ENCODE measurements around the gene PFN1. TPM values are rescaled to one million over a fixed set of nuclear protein-coding genes. Genes with fewer than 3 reads are reported as not detected.

Gene PFN1
- total RNA-seq (100 to 1,000 TPM in 4 of 6 donors, 10 to 100 TPM in 2; 63.6 to 195 (median 125) TPM), polyA plus RNA-seq (100 to 1,000 TPM; 148 to 162 TPM)

DNA sequence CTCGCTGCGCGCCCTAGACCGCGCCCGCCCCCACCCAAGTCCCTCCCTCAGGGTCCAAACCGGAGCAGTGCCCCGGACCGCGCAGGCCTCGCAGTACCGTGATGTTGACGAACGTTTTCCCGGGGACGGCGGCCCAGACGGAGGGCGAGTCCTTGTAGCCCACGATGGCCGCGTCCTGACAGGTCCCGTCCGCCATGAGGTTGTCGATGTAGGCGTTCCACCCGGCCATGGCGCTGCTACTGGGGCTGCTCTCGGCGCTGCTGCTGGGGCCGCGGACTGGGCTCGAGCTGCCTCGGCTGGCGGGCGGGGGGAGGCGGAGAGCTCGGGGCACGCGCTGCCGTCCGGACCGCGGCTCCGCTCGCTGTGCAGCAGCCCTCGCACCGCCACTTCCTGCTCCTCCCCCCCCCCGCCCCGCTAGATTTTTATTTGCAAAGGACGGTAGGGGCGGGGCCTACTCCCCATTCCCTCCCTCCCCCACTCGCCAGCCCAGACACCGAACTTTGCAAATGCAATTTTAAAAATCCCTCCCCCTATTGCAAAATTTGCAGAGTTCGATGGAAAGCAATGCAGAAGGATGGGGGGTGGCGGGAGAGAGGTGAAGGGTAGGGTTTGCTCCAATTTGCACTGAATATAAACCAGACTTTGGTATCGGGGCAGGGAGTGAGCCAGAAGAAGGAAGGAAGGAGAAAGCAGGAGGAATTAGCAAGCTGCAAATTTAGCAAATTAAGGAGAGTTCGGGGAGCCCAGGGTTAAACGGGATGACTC, at the start of gene PFN1:
Gene PFN1, minus strand, starts transcription at position 365 of the 765 bp plus-strand sequence. Its CDS starts 136 bp downstream, at position 229.
- FAIRE-seq (no peak), DNase-seq (peak; percentile 85 to 93 (median 90)), ATAC-seq (peak; percentile 68 to 84 (median 80))
- Histone ChIP-seq H3K36me3 (peaks cover 0 to 14% (median 0%) of the 10 kb centered on the region in 3 donors), H3K9me3 (no peaks in the 10 kb centered on the region), H3K27me3 (no peaks in the 10 kb centered on the region), H3K4me3 (peak within 1 kb of the TSS; percentile 94 to 100 (median 97)), H3K27ac (peak within 1 kb of the TSS; percentile 88 to 99 (median 98)), H3K4me1 (peaks cover 0 to 24% (median 6%) of the 10 kb centered on the region in 3 donors)
- intact Hi-C loops (cut with DNase I): no loop called here
- TF ChIP-seq, protein P1, sequence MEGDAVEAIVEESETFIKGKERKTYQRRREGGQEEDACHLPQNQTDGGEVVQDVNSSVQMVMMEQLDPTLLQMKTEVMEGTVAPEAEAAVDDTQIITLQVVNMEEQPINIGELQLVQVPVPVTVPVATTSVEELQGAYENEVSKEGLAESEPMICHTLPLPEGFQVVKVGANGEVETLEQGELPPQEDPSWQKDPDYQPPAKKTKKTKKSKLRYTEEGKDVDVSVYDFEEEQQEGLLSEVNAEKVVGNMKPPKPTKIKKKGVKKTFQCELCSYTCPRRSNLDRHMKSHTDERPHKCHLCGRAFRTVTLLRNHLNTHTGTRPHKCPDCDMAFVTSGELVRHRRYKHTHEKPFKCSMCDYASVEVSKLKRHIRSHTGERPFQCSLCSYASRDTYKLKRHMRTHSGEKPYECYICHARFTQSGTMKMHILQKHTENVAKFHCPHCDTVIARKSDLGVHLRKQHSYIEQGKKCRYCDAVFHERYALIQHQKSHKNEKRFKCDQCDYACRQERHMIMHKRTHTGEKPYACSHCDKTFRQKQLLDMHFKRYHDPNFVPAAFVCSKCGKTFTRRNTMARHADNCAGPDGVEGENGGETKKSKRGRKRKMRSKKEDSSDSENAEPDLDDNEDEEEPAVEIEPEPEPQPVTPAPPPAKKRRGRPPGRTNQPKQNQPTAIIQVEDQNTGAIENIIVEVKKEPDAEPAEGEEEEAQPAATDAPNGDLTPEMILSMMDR (IDR thresholded peaks at IDR 0.05): no peak
- WGBS, 2 donors: 0 to 1% methylated on average over 43 to 59 of the region's 59 CpGs

GRCh38 chr17:4997302-4998026, 49.1 kb upstream of the PFN1 start, which contains the start of the genes INCA1 and KIF1C:
TSS of gene INCA1 (minus strand) at chr17:4997522. CDS start at chr17:4994437, 3,085 bp downstream.
TSS of gene KIF1C (plus strand) at chr17:4997950. CDS start at chr17:5000247, 2,297 bp downstream.
- Histone ChIP-seq H3K27me3 (no peaks in the 10 kb centered on the region), H3K9me3 (no peaks in the 10 kb centered on the region), H3K36me3 (peaks cover 0 to 11% (median 7%) of the 10 kb centered on the region in 3 donors), H3K4me3 (peak within 1 kb of the TSS; percentile 55 to 98 (median 94)), H3K4me1 (peaks cover 4 to 15% (median 11%) of the 10 kb centered on the region in 3 donors), H3K27ac (peak within 1 kb of the TSS; percentile 81 to 93 (median 90))
- TF ChIP-seq, protein P1 (IDR thresholded peaks at IDR 0.05): peak in 1 of 4 donors; percentile 14
- 0% methylated on average over 55 to 93 of the region's 93 CpGs for WGBS, 2 donors
- DNase-seq: peak; percentile 93 to 98 (median 96)
- intact Hi-C loops (cut with DNase I): no loop called here
- FAIRE-seq: no peak
- peak; percentile 94 to 97 (median 94) for ATAC-seq

DNA sequence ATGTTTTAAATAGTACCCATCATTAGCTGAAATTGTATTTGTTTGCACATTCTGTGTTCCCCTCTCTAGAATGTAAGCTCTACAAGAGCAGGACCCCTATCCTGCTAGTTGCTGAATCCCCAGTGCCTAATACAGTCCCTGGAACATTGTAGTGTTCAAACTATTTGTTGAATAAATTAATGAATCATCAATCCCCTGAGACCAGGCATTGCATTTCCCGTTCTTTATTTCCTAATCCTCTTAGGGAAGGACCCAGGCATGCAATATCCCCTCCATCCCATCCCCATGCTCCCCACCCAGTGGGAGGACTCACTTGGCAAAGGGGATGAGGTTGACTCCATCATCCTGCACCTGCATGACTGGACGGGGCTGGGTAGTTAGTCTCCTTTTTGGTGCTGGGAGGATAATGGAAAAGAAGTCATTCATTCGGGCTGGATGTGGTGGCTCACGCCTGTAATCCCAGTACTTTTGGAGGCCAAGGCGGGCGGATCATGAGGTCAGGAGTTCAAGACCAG, 45.8 kb upstream of the PFN1 start:
- no peaks in the 10 kb centered on the region for H3K27me3 ChIP-seq
- H3K4me1 ChIP-seq: peaks cover 0 to 8% (median 3%) of the 10 kb centered on the region in 3 donors
- intact Hi-C loops (cut with DNase I): no loop called here
- H3K36me3 ChIP-seq: no peaks in the 10 kb centered on the region
- H3K27ac ChIP-seq: no peak overlapping the region
- TF ChIP-seq, protein P1 (IDR thresholded peaks at IDR 0.05): no peak
- no peak for DNase-seq
- H3K9me3 ChIP-seq: no peaks in the 10 kb centered on the region
- no peak overlapping the region for H3K4me3 ChIP-seq
- WGBS, 2 donors: 75 to 84% methylated on average over 6 of the region's 6 CpGs
- ATAC-seq: no peak
- no peak for FAIRE-seq

- DNase-seq: no peak
- intact Hi-C loops (cut with DNase I): loop anchor here in 1 of 3 donors (10.0 kb wide), 1 partner anchor 53 kb away; the partner anchor contains the start of gene GP1BA
- WGBS, 2 donors: 10 to 11% methylated on average over 30 of the region's 30 CpGs
- H3K4me1 ChIP-seq: peaks cover 0 to 16% (median 4%) of the 10 kb centered on the region in 3 donors
- H3K36me3 ChIP-seq: no peaks in the 10 kb centered on the region
- peak overlapping the region; percentile 82 to 94 (median 84) for H3K4me3 ChIP-seq
- peak overlapping the region; percentile 82 to 96 (median 90) for H3K27ac ChIP-seq
- ATAC-seq: peak in 1 of 4 donors; percentile 17
- TF ChIP-seq, protein P1 (IDR thresholded peaks at IDR 0.05): no peak
- H3K27me3 ChIP-seq: no peaks in the 10 kb centered on the region
- FAIRE-seq: no peak
- no peaks in the 10 kb centered on the region for H3K9me3 ChIP-seq
These were observed 39.6 kb upstream of the PFN1 start for GRCh38 chr17:4987767-4988567.

Measured in pancreas (tissue), 10 donors.